Endothelial cell (in vitro differentiated cells): ENCODE data around the gene IZUMO2. TPM values are rescaled to one million over a fixed set of nuclear protein-coding genes. Genes with fewer than 3 reads are reported as not detected.

Experiments used
- DNase-seq: peaks from one replicate; pipeline ENCODE4 v3.0.0; 2021; ENCODE audit warnings: low spot score
- H3K27ac Mint-ChIP-seq: one replicate; pipeline ENCODE4 v1.8.0; 2021; ENCODE audit warnings: mixed read lengths, inconsistent platforms; ENCODE audit not compliant: unreplicated experiment
- H3K27me3 Mint-ChIP-seq: one replicate; pipeline ENCODE4 v1.8.0; 2021; ENCODE audit warnings: mild to moderate bottlenecking, moderate library complexity, mixed read lengths, inconsistent platforms; ENCODE audit not compliant: unreplicated experiment
- H3K36me3 Mint-ChIP-seq: one replicate; pipeline ENCODE4 v1.8.0; 2021; ENCODE audit warnings: mild to moderate bottlenecking, low read depth, mixed read lengths, inconsistent platforms; ENCODE audit not compliant: unreplicated experiment
- H3K4me1 Mint-ChIP-seq: one replicate; pipeline ENCODE4 v1.8.0; 2021; ENCODE audit warnings: mild to moderate bottlenecking, mixed read lengths, inconsistent platforms; ENCODE audit not compliant: unreplicated experiment
- H3K4me3 Mint-ChIP-seq: one replicate; pipeline ENCODE4 v1.8.0; 2021; ENCODE audit warnings: mild to moderate bottlenecking, mixed read lengths, inconsistent platforms; ENCODE audit not compliant: unreplicated experiment
- H3K9me3 Mint-ChIP-seq: one replicate; pipeline ENCODE4 v1.8.0; 2021; ENCODE audit warnings: mixed read lengths, inconsistent platforms; ENCODE audit not compliant: unreplicated experiment
- CTCF ChIP-seq: fragments of 200-600 bp; sonication (generic); IDR thresholded peaks from one replicate; pipeline ENCODE4 v1.5.0; 2021; ENCODE audit warnings: antibody characterized with exemption; ENCODE audit not compliant: unreplicated experiment
- total RNA-seq: library from RNA; stranded (reverse); fragmentation: NEBNext Ultra II Directional; extraction: Animal tissue kit (Norgen Biotek cat#: 25700); gene quantifications from one replicate; pipeline ENCODE4 v1.2.1, GENCODE V29; 2021; ENCODE audit not compliant: unreplicated experiment

IZUMO2 gene
- total RNA-seq, 1 donor from 2014 or later: not detected

- no peak for TF ChIP-seq CTCF
- Mint-ChIP-seq H3K27me3 (peaks cover 10% of the 10 kb centered on the region), H3K9me3 (peaks cover 19% of the 10 kb centered on the region), H3K36me3 (peaks cover 16% of the 10 kb centered on the region), H3K27ac (no peak overlapping the region), H3K4me1 (no peaks in the 10 kb centered on the region), H3K4me3 (no peak overlapping the region)
- no peak for DNase-seq
Observed at GRCh38 chr19:50202386-50202785, 39.3 kb upstream of the IZUMO2 start.

GRCh38 chr19:50199259-50199555 lies 36.1 kb upstream of the IZUMO2 start:
- no peaks in the 10 kb centered on the region for H3K4me1 Mint-ChIP-seq
- H3K36me3 Mint-ChIP-seq: peaks cover 26% of the 10 kb centered on the region
- H3K4me3 Mint-ChIP-seq: peak overlapping the region; percentile 29
- no peak for DNase-seq
- peaks cover 6% of the 10 kb centered on the region for H3K27me3 Mint-ChIP-seq
- TF ChIP-seq CTCF: no peak
- peaks cover 36% of the 10 kb centered on the region for H3K9me3 Mint-ChIP-seq
- H3K27ac Mint-ChIP-seq: no peak overlapping the region

GRCh38 chr19:50198431-50199258 lies 35.6 kb upstream of the IZUMO2 start:
- H3K4me3 Mint-ChIP-seq: peak overlapping the region; percentile 29
- H3K4me1 Mint-ChIP-seq: no peaks in the 10 kb centered on the region
- H3K36me3 Mint-ChIP-seq: peaks cover 26% of the 10 kb centered on the region
- no peak for DNase-seq
- H3K27me3 Mint-ChIP-seq: peaks cover 5% of the 10 kb centered on the region
- H3K27ac Mint-ChIP-seq: no peak overlapping the region
- TF ChIP-seq CTCF: no peak
- peaks cover 40% of the 10 kb centered on the region for H3K9me3 Mint-ChIP-seq

- TF ChIP-seq CTCF: no peak
- Mint-ChIP-seq H3K4me1 (no peaks in the 10 kb centered on the region), H3K27ac (no peak overlapping the region), H3K36me3 (peaks cover 34% of the 10 kb centered on the region), H3K9me3 (peaks cover 50% of the 10 kb centered on the region), H3K4me3 (no peak overlapping the region), H3K27me3 (peaks cover 5% of the 10 kb centered on the region)
- no peak for DNase-seq
Observed at GRCh38 chr19:50197348-50197747, 34.3 kb upstream of the IZUMO2 start.

- H3K36me3 Mint-ChIP-seq: peaks cover 28% of the 10 kb centered on the region
- H3K9me3 Mint-ChIP-seq: peaks cover 45% of the 10 kb centered on the region
- no peak for DNase-seq
- H3K4me3 Mint-ChIP-seq: peak overlapping the region; percentile 66
- no peak overlapping the region for H3K27ac Mint-ChIP-seq
- H3K27me3 Mint-ChIP-seq: peaks cover 3% of the 10 kb centered on the region
- H3K4me1 Mint-ChIP-seq: no peaks in the 10 kb centered on the region
- no peak for TF ChIP-seq CTCF
Observed at GRCh38 chr19:50196322-50196932, 33.3 kb upstream of the IZUMO2 start.
